A549 (cell line): ENCODE results near the gene HOXA13. TPM values are rescaled to one million over a fixed set of nuclear protein-coding genes. Genes with fewer than 3 reads are reported as not detected.

ENCODE experiments used
- ATAC-seq, 2 experiments: fragments of 200-7000 bp in 1 of 2; fragments of >200 bp in 1 of 2; cut with Nextera tagmentation in 1 of 2; cut with Tn5 transposase in 1 of 2; 3 replicates each; pipeline versions ENCODE4 v1.8.0 to v1.9.1; 2018 to 2020; ENCODE audit warnings: mild to moderate bottlenecking in 1 of 2, moderate library complexity in 1 of 2
- CTCF ChIA-PET: fragments of 300-600 bp; sonication (Branson Sonifier 250); formaldehyde crosslinking; extraction: SDS; loops from one replicate; lab custom pipeline; 2021; ENCODE audit warnings: antibody characterized with exemption, inconsistent platforms; lab: Yijun Ruan, JAX
- POLR2A ChIA-PET: fragments of 350-600 bp; formaldehyde crosslinking; extraction: SDS; loops from one replicate; lab custom pipeline; 2021; ENCODE audit warnings: antibody characterized with exemption, inconsistent platforms; lab: Yijun Ruan, JAX
- DNase-seq, 2 experiments: peaks; one replicate each; pipeline versions ENCODE4 v3.0.0 to v3.0.0-alpha.2; 2011 to 2016; ENCODE audit warnings: low read depth in 1 of 2, low spot score in 1 of 2
- FAIRE-seq: peaks from 2 replicates; lab custom pipeline; 2011; peaks lifted over from hg19 to GRCh38; lab: Jason Lieb, UNC
- H3K27ac ChIP-seq, 2 experiments: fragments of >200 bp; sonication (Bioruptor Twin); formaldehyde crosslinking; 3 replicates each; pipeline ENCODE4 v1.5.1; 2016 to 2017
- H3K4me1 ChIP-seq: fragments of >200 bp; sonication (Bioruptor Twin); formaldehyde crosslinking; 3 replicates; pipeline ENCODE4 v1.6.1; 2016
- H3K4me2 ChIP-seq: fragments of >200 bp; sonication (Bioruptor Twin); formaldehyde crosslinking; 3 replicates; pipeline ENCODE4 v1.6.1; 2016
- H3K4me3 ChIP-seq: fragments of >200 bp; sonication (Bioruptor Twin); formaldehyde crosslinking; 3 replicates; pipeline ENCODE4 v1.5.1; 2016
- H3K9me3 ChIP-seq: fragments of >200 bp; sonication (Bioruptor Twin); formaldehyde crosslinking; 3 replicates; pipeline ENCODE4 v1.6.1; 2016
- BHLHE40 ChIP-seq: IDR thresholded peaks from 2 replicates; pipeline ENCODE4 v1.6.1; 2012; ENCODE audit warnings: low read depth, low read length, inconsistent platforms
- CBX2 ChIP-seq: fragments of 200-600 bp; sonication (generic); IDR thresholded peaks from 2 replicates; pipeline ENCODE4 v1.6.1; 2016; ENCODE audit warnings: low read depth, mild to moderate bottlenecking, borderline replicate concordance
- CBX8 ChIP-seq: fragments of 200-600 bp; sonication (generic); IDR thresholded peaks from 2 replicates; pipeline ENCODE4 v1.6.1; 2016
- EHF ChIP-seq: fragments of 250-450 bp; sonication (Bioruptor Pico); IDR thresholded peaks from 2 replicates; pipeline ENCODE4 v1.5.0; 2020; ENCODE audit warnings: mild to moderate bottlenecking
- EHMT2 ChIP-seq: fragments of 200-600 bp; sonication (generic); IDR thresholded peaks from 2 replicates; pipeline ENCODE4 v1.6.1; 2016; ENCODE audit warnings: antibody characterized with exemption, low read depth, mild to moderate bottlenecking, moderate library complexity
- FOSB ChIP-seq: fragments of 250-450 bp; sonication (Bioruptor Pico); IDR thresholded peaks from 2 replicates; pipeline ENCODE4 v1.5.0; 2020; ENCODE audit warnings: mild to moderate bottlenecking, moderate library complexity
- FOSL2 ChIP-seq, 2 experiments: fragments of 450-650 bp in 1 of 2; fragments of >200 bp in 1 of 2; sonication (Bioruptor Twin) in 1 of 2; formaldehyde crosslinking; IDR thresholded peaks; 2 replicates each; pipeline versions ENCODE4 v1.5.0 to v1.6.1; 2016 to 2020; ENCODE audit warnings: mild to moderate bottlenecking in 1 of 2, moderate library complexity in 1 of 2
- GATA3 ChIP-seq: IDR thresholded peaks from 2 replicates; pipeline ENCODE4 v1.6.1; 2012; ENCODE audit warnings: borderline replicate concordance
- HDAC2 ChIP-seq: fragments of 200-600 bp; sonication (generic); IDR thresholded peaks from 2 replicates; pipeline ENCODE4 v1.6.1; 2016
- HEYL ChIP-seq: fragments of 250-450 bp; sonication (Bioruptor Pico); IDR thresholded peaks from 2 replicates; pipeline ENCODE4 v1.8.0; 2021; ENCODE audit warnings: mild to moderate bottlenecking, moderate library complexity
- KDM1A ChIP-seq: fragments of 200-600 bp; sonication (generic); IDR thresholded peaks from 2 replicates; pipeline ENCODE4 v1.6.1; 2016; ENCODE audit warnings: low read depth, mild to moderate bottlenecking
- MAZ ChIP-seq: fragments of 150-350 bp; IDR thresholded peaks from 2 replicates; pipeline ENCODE4 v1.6.1; 2014; ENCODE audit warnings: antibody characterized with exemption, low read depth, low read length, borderline replicate concordance
- NR3C1 ChIP-seq: fragments of >200 bp; sonication (Bioruptor Twin); formaldehyde crosslinking; IDR thresholded peaks from 3 replicates; pipeline ENCODE4 v1.6.1; 2017
- POLR2AphosphoS2 ChIP-seq: conservative IDR thresholded peaks from 2 replicates; pipeline ENCODE4 v1.6.1; 2012; ENCODE audit warnings: low read length, improper control_type of control experiment, inconsistent platforms
- RARB ChIP-seq: fragments of 250-450 bp; sonication (Bioruptor Pico); IDR thresholded peaks from 2 replicates; pipeline ENCODE4 v1.8.0; 2021; ENCODE audit warnings: mild to moderate bottlenecking, moderate library complexity
- SMC3 ChIP-seq: fragments of >200 bp; sonication (Bioruptor Twin); formaldehyde crosslinking; IDR thresholded peaks from 3 replicates; pipeline ENCODE4 v1.6.1; 2018; ENCODE audit warnings: inconsistent platforms
- TFCP2L1 ChIP-seq: fragments of 250-450 bp; sonication (Bioruptor Pico); IDR thresholded peaks from 2 replicates; pipeline ENCODE4 v1.5.0; 2021; ENCODE audit warnings: mild to moderate bottlenecking
- TP53 ChIP-seq: fragments of 250-450 bp; sonication (Bioruptor Pico); IDR thresholded peaks from 2 replicates; pipeline ENCODE4 v1.5.0; 2021; ENCODE audit warnings: mild to moderate bottlenecking, moderate library complexity
- ZFP36 ChIP-seq: fragments of 450-650 bp; IDR thresholded peaks from 2 replicates; pipeline ENCODE4 v1.6.1; 2014; ENCODE audit warnings: borderline replicate concordance; ENCODE audit not compliant: partially characterized antibody
- WGBS: methylation state at CpG from one replicate; pipeline ENCODE4 v1.1.6; 2017; ENCODE audit errors: missing lambda C conversion rate; 5-methylcytosine and 5-hydroxymethylcytosine counted together
- polyA plus RNA-seq, 4 experiments: library from polyadenylated mRNA; depleted of rRNA in 3 of 4; stranded (reverse); fragments of >200 nt; fragmentation: RNase III in 1 of 4; extraction: RNeasy Plus Mini Kit Qiagen cat#74134 plus additional on column Dnase treatment in 1 of 4; gene quantifications; 2 replicates in 3 of 4; 3 replicates in 1 of 4; pipeline ENCODE4 v1.2.3, GENCODE V29; 2011 to 2017
- TF ChIP-seq, protein P1 (sequence below): IDR thresholded peaks from 2 replicates; pipeline ENCODE4 v1.6.1; 2012
- TF ChIP-seq, protein P2 (sequence below): fragments of >200 bp; sonication (Bioruptor Twin); formaldehyde crosslinking; IDR thresholded peaks from 3 replicates; pipeline ENCODE4 v1.5.1; 2016
- TF ChIP-seq, protein P3 (sequence below): fragments of 450-650 bp; IDR thresholded peaks from 2 replicates; pipeline ENCODE4 v1.6.1; 2014; ENCODE audit warnings: antibody characterized with exemption
- TF ChIP-seq, protein P4 (sequence below): IDR thresholded peaks from 2 replicates; pipeline ENCODE4 v1.6.1; 2012; ENCODE audit warnings: low read depth, borderline replicate concordance
- TF ChIP-seq, protein P5 (sequence below): fragments of >200 bp; sonication (Bioruptor Twin); formaldehyde crosslinking; IDR thresholded peaks from 3 replicates; pipeline ENCODE4 v1.6.1; 2016

Gene HOXA13
- polyA plus RNA-seq, 2 of the 4 experiments (the other 2 are of a cell fraction): 2.2 to 2.7 TPM

DNA sequence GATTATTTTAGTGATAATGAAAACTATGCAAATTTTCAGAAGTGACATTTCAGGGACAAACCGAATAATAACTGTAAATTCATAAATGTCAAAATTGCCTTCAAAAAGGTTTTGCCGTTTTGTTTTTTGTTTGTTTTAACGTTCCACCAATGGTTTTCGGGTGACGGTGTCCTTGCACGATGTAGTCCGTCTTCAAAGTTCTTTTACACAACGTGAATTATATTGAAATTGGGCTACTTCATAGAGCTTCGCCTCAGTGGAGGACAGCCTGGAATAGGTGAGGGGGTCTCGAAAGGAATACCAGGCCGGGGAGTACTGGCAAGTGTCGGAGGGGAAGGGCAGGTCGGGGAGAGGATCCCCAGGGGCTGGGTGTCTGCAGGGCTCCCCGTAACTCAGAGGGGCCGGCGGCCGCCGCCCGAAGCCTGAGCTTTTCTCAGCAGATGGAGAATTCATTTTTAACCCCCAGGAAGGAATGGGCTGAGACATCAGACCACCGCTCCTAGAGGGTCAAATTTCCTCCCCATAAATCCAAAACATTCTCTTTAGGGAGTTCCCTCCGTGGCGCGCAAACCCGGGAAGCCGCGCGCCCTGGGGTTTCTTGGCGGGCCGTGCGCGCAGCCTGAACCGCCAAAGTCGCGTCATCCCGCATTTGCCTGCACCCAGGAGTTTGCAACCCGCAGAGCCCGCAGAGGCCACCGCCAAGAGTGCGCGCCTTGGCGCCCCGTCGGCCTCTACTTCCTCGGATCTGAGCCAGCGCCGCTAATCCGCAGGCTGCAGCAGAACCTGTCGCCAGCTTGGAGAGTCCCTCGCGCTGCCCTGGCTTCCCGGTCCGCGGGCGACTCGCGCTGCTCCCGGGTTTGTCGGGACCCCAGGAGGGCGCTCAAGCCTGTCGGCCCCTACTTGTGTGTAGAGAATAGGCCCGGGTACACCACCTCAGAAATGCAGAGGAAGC lies 25.4 kb upstream of the HOXA13 start:
- FAIRE-seq (no peak), DNase-seq (no peak), ATAC-seq (no peak)
- no peaks in the 10 kb centered on the region for H3K4me1 ChIP-seq
- TF ChIP-seq, protein P1, sequence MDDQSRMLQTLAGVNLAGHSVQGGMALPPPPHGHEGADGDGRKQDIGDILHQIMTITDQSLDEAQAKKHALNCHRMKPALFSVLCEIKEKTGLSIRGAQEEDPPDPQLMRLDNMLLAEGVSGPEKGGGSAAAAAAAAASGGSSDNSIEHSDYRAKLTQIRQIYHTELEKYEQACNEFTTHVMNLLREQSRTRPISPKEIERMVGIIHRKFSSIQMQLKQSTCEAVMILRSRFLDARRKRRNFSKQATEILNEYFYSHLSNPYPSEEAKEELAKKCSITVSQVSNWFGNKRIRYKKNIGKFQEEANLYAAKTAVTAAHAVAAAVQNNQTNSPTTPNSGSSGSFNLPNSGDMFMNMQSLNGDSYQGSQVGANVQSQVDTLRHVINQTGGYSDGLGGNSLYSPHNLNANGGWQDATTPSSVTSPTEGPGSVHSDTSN: no peak
- TF ChIP-seq, protein P2, sequence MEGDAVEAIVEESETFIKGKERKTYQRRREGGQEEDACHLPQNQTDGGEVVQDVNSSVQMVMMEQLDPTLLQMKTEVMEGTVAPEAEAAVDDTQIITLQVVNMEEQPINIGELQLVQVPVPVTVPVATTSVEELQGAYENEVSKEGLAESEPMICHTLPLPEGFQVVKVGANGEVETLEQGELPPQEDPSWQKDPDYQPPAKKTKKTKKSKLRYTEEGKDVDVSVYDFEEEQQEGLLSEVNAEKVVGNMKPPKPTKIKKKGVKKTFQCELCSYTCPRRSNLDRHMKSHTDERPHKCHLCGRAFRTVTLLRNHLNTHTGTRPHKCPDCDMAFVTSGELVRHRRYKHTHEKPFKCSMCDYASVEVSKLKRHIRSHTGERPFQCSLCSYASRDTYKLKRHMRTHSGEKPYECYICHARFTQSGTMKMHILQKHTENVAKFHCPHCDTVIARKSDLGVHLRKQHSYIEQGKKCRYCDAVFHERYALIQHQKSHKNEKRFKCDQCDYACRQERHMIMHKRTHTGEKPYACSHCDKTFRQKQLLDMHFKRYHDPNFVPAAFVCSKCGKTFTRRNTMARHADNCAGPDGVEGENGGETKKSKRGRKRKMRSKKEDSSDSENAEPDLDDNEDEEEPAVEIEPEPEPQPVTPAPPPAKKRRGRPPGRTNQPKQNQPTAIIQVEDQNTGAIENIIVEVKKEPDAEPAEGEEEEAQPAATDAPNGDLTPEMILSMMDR: no peak
- no peak for TF ChIP-seq SMC3
- no peak for TF ChIP-seq CBX8
- no peak for TF ChIP-seq TP53 (CRISPR knock-in tag)
- TF ChIP-seq ZFP36: no peak
- TF ChIP-seq FOSL2 (IDR thresholded peaks at IDR 0.05): no peak
- TF ChIP-seq FOSL2 (CRISPR knock-in tag; IDR thresholded peaks at IDR 0.05): no peak
- TF ChIP-seq GATA3: no peak
- no peak for TF ChIP-seq POLR2AphosphoS2
- TF ChIP-seq, protein P3, sequence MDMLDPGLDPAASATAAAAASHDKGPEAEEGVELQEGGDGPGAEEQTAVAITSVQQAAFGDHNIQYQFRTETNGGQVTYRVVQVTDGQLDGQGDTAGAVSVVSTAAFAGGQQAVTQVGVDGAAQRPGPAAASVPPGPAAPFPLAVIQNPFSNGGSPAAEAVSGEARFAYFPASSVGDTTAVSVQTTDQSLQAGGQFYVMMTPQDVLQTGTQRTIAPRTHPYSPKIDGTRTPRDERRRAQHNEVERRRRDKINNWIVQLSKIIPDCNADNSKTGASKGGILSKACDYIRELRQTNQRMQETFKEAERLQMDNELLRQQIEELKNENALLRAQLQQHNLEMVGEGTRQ: no peak
- TF ChIP-seq FOSB (CRISPR knock-in tag): no peak
- TF ChIP-seq HDAC2: no peak
- H3K9me3 ChIP-seq: no peaks in the 10 kb centered on the region
- no peak overlapping the region for H3K27ac ChIP-seq
- H3K4me3 ChIP-seq: no peak overlapping the region
- 86% methylated on average over 60 of the region's 61 CpGs for WGBS
- ChIA-PET CTCF (interaction anchor here (0.5 to 8.1 kb wide), 3 partner anchors 10 to 82 kb away, joined by 3 to 48 read pairs (median 9); no protein-coding TSS in a partner anchor), POLR2A (no interaction called here)
- no peak overlapping the region for H3K4me2 ChIP-seq

DNA sequence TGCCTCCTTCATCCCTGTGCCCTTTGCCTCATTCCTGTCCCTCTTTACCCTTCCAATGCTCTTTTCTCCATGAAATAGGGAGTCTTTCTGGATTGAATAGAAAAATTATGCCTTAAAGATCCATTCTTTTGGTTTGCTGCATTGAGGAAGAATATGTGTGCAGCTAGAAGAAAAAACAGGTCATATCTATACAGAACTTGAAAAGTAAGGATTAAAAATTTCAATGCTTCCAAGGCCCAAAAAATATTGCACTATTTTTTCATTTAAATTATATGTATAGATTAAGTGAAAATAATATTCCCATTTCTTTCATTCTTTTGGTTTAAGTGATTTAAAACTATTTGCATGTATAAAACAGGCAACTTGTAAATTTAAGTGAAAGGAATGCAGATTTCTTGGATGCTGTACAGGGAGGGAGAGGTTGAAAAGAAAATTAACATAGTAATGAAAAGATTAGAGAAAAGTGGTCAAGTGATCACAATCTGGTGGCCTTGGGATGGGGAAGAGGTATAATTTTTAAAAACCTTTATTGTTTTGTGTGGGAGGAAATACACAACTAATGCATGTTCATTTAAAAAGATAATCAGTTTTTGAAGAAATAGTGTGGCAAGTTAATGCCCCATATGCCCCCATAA lies 24.2 kb upstream of the HOXA13 start:
- ChIA-PET POLR2A (no interaction called here), CTCF (interaction anchor here (0.8 to 8.1 kb wide), 4 partner anchors 13 to 521 kb away, joined by 3 to 48 read pairs (median 6); no protein-coding TSS in a partner anchor)
- no peak for FAIRE-seq
- ATAC-seq: no peak
- Histone ChIP-seq H3K27ac (no peak overlapping the region), H3K9me3 (no peaks in the 10 kb centered on the region)
- no peak for DNase-seq
- TF ChIP-seq TFCP2L1 (CRISPR knock-in tag) (no peak), MAZ (no peak), EHF (CRISPR knock-in tag) (no peak), RARB (CRISPR knock-in tag) (no peak), NR3C1 (no peak), KDM1A (no peak), HEYL (CRISPR knock-in tag) (no peak), CBX2 (no peak), CBX8 (no peak), EHMT2 (no peak), BHLHE40 (no peak), SMC3 (no peak)
- TF ChIP-seq, protein P4, sequence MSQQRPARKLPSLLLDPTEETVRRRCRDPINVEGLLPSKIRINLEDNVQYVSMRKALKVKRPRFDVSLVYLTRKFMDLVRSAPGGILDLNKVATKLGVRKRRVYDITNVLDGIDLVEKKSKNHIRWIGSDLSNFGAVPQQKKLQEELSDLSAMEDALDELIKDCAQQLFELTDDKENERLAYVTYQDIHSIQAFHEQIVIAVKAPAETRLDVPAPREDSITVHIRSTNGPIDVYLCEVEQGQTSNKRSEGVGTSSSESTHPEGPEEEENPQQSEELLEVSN: no peak
- TF ChIP-seq, protein P1: no peak
- TF ChIP-seq, protein P3: no peak
- TF ChIP-seq, protein P5, sequence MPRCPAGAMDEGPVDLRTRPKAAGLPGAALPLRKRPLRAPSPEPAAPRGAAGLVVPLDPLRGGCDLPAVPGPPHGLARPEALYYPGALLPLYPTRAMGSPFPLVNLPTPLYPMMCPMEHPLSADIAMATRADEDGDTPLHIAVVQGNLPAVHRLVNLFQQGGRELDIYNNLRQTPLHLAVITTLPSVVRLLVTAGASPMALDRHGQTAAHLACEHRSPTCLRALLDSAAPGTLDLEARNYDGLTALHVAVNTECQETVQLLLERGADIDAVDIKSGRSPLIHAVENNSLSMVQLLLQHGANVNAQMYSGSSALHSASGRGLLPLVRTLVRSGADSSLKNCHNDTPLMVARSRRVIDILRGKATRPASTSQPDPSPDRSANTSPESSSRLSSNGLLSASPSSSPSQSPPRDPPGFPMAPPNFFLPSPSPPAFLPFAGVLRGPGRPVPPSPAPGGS: no peak
- TF ChIP-seq, all 56 proteins: peak for 0
- H3K4me2 ChIP-seq: no peak overlapping the region
- H3K4me1 ChIP-seq: no peaks in the 10 kb centered on the region
- H3K4me3 ChIP-seq: no peak overlapping the region
